WTC11 (cell line): ENCODE measurements around the gene UNC79. TPM values are rescaled to one million over a fixed set of nuclear protein-coding genes. Genes with fewer than 3 reads are reported as not detected.
A peak's percentile ranks its signal among the peaks of the same experiment; 100 is the strongest.

Experiments used
- ATAC-seq: fragments of 200-7000 bp; cut with Tn5 transposase; 2 replicates; pipeline ENCODE4 v1.10.0; 2021; ENCODE audit warnings: mild to moderate bottlenecking, moderate library complexity
- CTCF ChIA-PET: fragments of 300-600 bp; sonication (Branson Sonifier 250); formaldehyde crosslinking; loops from one replicate; lab custom pipeline; 2021; ENCODE audit warnings: antibody characterized with exemption; lab: Charles Lee
- POLR2A ChIA-PET: fragments of 350-600 bp; sonication (Branson Sonifier 250); formaldehyde crosslinking; loops from one replicate; lab custom pipeline; 2021; ENCODE audit warnings: antibody characterized with exemption; lab: Charles Lee
- DNase-seq: peaks from one replicate; pipeline ENCODE4 v3.0.0; 2021; ENCODE audit warnings: low spot score
- H3K27ac Mint-ChIP-seq: 2 replicates; pipeline ENCODE4 v1.8.0; 2021; ENCODE audit warnings: mixed read lengths
- H3K27me3 Mint-ChIP-seq: 2 replicates; pipeline ENCODE4 v1.8.0; 2021; ENCODE audit warnings: low read depth, mild to moderate bottlenecking, moderate library complexity, mixed read lengths
- H3K36me3 Mint-ChIP-seq: 2 replicates; pipeline ENCODE4 v1.8.0; 2021; ENCODE audit warnings: mixed read lengths
- H3K4me1 Mint-ChIP-seq: 2 replicates; pipeline ENCODE4 v1.8.0; 2022; ENCODE audit warnings: mixed read lengths
- H3K4me3 Mint-ChIP-seq: 2 replicates; pipeline ENCODE4 v1.8.0; 2021; ENCODE audit warnings: mild to moderate bottlenecking, moderate library complexity, mixed read lengths
- H3K9me3 Mint-ChIP-seq: 2 replicates; pipeline ENCODE4 v1.8.0; 2021; ENCODE audit warnings: mixed read lengths
- FOXK1 ChIP-seq: sonication (generic); formaldehyde crosslinking; IDR thresholded peaks from 2 replicates; pipeline ENCODE4 v1.8.0; 2022; ENCODE audit warnings: mild to moderate bottlenecking, moderate library complexity, missing genetic modification reagents
- GRHL2 ChIP-seq: fragments of 250-450 bp; sonication (Bioruptor Pico); IDR thresholded peaks from 2 replicates; pipeline ENCODE4 v1.8.0; 2022; ENCODE audit warnings: mild to moderate bottlenecking, moderate library complexity; ENCODE audit not compliant: insufficient replicate concordance, severe bottlenecking
- PRDM15 ChIP-seq: sonication (generic); formaldehyde crosslinking; IDR thresholded peaks from 2 replicates; pipeline ENCODE4 v1.8.0; 2022; ENCODE audit warnings: missing genetic modification reagents
- STAT6 ChIP-seq: sonication (generic); formaldehyde crosslinking; conservative IDR thresholded peaks from 2 replicates; pipeline ENCODE4 v1.8.1; 2023; ENCODE audit warnings: mild to moderate bottlenecking, low read depth, missing genetic modification reagents, moderate library complexity
- ZNF396 ChIP-seq: fragments of 250-450 bp; sonication (Bioruptor Pico); IDR thresholded peaks from 2 replicates; pipeline ENCODE4 v1.8.0; 2021; ENCODE audit warnings: mild to moderate bottlenecking, moderate library complexity, borderline replicate concordance
- total RNA-seq: library from RNA; stranded (reverse); gene quantifications from 3 replicates; pipeline ENCODE4 v1.2.3, GENCODE V29; 2021
- TF ChIP-seq, protein P1 (sequence below): sonication (generic); formaldehyde crosslinking; IDR thresholded peaks from 2 replicates; pipeline ENCODE4 v1.8.1; 2023; ENCODE audit warnings: mild to moderate bottlenecking, moderate library complexity, missing genetic modification reagents
- TF ChIP-seq, protein P2 (sequence below): fragments of 250-450 bp; sonication (Bioruptor Pico); conservative IDR thresholded peaks from 2 replicates; pipeline ENCODE4 v1.9.0; 2021; ENCODE audit warnings: mild to moderate bottlenecking
- TF ChIP-seq, protein P3 (sequence below): sonication (generic); formaldehyde crosslinking; IDR thresholded peaks from 2 replicates; pipeline ENCODE4 v1.8.0; 2022; ENCODE audit warnings: mild to moderate bottlenecking, missing genetic modification reagents
- TF ChIP-seq, protein P4 (sequence below): sonication (generic); formaldehyde crosslinking; IDR thresholded peaks from 2 replicates; pipeline ENCODE4 v1.8.1; 2023; ENCODE audit warnings: mild to moderate bottlenecking, missing genetic modification reagents
- TF ChIP-seq, protein P5 (sequence below): sonication (generic); formaldehyde crosslinking; IDR thresholded peaks from 2 replicates; pipeline ENCODE4 v1.8.0; 2022; ENCODE audit warnings: mild to moderate bottlenecking, missing genetic modification reagents
- TF ChIP-seq, protein P6 (sequence below): sonication (generic); formaldehyde crosslinking; IDR thresholded peaks from 2 replicates; pipeline ENCODE4 v1.8.1; 2022; ENCODE audit warnings: low read depth, mild to moderate bottlenecking, moderate library complexity, missing genetic modification reagents, borderline replicate concordance

The UNC79 gene
- total RNA-seq, 1 experiment from 2014 or later, result 2.1 TPM

GRCh38 chr14:93748208-93749075 lies 317.7 kb downstream of the UNC79 start:
- H3K9me3 Mint-ChIP-seq, result peaks cover 5% of the 10 kb centered on the region
- CTCF ChIA-PET, result no interaction called here
- POLR2A ChIA-PET, result no interaction called here
- no peaks in the 10 kb centered on the region; the same call in 1 of the 2 replicates for H3K36me3 Mint-ChIP-seq
- peak overlapping the region; percentile 35 for H3K27ac Mint-ChIP-seq
- no peaks in the 10 kb centered on the region for H3K27me3 Mint-ChIP-seq
- H3K4me1 Mint-ChIP-seq, result peaks cover 25% of the 10 kb centered on the region
- H3K4me3 Mint-ChIP-seq, result no peak overlapping the region
- no peak for ATAC-seq
- TF ChIP-seq, protein P1, sequence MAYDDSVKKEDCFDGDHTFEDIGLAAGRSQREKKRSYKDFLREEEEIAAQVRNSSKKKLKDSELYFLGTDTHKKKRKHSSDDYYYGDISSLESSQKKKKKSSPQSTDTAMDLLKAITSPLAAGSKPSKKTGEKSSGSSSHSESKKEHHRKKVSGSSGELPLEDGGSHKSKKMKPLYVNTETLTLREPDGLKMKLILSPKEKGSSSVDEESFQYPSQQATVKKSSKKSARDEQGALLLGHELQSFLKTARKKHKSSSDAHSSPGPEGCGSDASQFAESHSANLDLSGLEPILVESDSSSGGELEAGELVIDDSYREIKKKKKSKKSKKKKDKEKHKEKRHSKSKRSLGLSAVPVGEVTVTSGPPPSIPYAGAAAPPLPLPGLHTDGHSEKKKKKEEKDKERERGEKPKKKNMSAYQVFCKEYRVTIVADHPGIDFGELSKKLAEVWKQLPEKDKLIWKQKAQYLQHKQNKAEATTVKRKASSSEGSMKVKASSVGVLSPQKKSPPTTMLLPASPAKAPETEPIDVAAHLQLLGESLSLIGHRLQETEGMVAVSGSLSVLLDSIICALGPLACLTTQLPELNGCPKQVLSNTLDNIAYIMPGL (CRISPR knock-in tag), result no peak
- TF ChIP-seq PRDM15 (CRISPR knock-in tag) (no peak), ZNF396 (no peak), STAT6 (CRISPR knock-in tag) (no peak)
- TF ChIP-seq, protein P2, sequence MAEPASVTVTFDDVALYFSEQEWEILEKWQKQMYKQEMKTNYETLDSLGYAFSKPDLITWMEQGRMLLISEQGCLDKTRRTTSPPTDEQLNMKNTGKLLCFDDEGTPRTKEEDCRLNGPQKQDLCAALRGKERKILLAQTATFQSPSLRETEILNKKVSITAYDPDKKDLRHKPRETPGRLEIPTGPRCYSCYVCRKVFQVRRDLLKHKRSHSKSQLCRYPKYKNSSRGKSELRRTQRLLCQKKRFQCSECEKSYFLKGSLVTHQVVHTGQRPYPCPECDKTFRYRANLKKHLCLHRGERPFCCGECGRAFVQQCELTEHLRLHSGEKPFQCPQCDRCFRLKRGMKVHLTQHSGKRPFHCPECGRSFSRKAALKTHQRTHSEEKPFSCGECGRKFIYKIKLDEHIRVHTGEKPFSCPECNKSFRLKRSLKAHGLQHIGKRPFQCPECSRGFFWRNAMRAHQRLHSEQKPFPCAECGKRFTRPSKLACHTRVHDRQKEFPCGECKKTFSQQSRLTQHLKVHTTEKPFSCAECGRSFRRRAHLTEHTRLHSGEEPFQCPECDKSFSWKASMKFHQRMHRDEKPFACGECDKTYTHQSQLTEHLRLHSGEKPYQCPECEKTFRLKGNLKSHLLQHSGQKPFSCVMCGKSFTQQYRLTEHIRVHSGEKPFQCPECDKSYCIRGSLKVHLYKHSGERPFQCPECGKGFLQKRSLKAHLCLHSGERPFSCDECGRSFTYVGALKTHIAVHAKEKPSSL, result no peak
- no peak for DNase-seq

DNA sequence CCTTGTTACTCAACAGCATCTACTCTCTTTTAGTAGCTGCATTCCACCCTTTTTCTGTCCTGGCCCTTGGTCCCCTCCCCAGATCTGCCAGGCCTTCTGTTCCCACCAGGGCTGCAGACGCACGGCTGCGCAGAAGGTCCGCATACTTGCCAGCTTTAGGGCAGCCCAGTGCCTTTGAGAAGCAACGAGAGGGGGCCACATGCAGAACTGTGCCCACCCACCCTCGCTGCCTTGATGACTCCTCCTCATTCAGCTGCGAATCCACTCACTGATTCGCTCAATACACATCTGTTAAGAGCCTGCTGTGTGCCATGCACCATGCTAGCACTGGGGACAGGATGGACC lies 318.3 kb downstream of the UNC79 start:
- ATAC-seq, result no peak
- no peaks in the 10 kb centered on the region; the same call in 1 of the 2 replicates for H3K36me3 Mint-ChIP-seq
- H3K9me3 Mint-ChIP-seq, result peaks cover 5% of the 10 kb centered on the region
- H3K4me1 Mint-ChIP-seq, result peaks cover 25% of the 10 kb centered on the region
- CTCF ChIA-PET, result no interaction called here
- POLR2A ChIA-PET, result no interaction called here
- H3K4me3 Mint-ChIP-seq, result no peak overlapping the region
- H3K27ac Mint-ChIP-seq, result peak overlapping the region; percentile 47
- no peaks in the 10 kb centered on the region for H3K27me3 Mint-ChIP-seq
- DNase-seq, result no peak
- TF ChIP-seq FOXK1 (no peak), GRHL2 (no peak)
- TF ChIP-seq, protein P3, sequence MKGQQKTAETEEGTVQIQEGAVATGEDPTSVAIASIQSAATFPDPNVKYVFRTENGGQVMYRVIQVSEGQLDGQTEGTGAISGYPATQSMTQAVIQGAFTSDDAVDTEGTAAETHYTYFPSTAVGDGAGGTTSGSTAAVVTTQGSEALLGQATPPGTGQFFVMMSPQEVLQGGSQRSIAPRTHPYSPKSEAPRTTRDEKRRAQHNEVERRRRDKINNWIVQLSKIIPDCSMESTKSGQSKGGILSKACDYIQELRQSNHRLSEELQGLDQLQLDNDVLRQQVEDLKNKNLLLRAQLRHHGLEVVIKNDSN (CRISPR knock-in tag), result no peak
- TF ChIP-seq, protein P4, sequence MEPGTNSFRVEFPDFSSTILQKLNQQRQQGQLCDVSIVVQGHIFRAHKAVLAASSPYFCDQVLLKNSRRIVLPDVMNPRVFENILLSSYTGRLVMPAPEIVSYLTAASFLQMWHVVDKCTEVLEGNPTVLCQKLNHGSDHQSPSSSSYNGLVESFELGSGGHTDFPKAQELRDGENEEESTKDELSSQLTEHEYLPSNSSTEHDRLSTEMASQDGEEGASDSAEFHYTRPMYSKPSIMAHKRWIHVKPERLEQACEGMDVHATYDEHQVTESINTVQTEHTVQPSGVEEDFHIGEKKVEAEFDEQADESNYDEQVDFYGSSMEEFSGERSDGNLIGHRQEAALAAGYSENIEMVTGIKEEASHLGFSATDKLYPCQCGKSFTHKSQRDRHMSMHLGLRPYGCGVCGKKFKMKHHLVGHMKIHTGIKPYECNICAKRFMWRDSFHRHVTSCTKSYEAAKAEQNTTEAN (CRISPR knock-in tag), result no peak
- TF ChIP-seq, protein P5, sequence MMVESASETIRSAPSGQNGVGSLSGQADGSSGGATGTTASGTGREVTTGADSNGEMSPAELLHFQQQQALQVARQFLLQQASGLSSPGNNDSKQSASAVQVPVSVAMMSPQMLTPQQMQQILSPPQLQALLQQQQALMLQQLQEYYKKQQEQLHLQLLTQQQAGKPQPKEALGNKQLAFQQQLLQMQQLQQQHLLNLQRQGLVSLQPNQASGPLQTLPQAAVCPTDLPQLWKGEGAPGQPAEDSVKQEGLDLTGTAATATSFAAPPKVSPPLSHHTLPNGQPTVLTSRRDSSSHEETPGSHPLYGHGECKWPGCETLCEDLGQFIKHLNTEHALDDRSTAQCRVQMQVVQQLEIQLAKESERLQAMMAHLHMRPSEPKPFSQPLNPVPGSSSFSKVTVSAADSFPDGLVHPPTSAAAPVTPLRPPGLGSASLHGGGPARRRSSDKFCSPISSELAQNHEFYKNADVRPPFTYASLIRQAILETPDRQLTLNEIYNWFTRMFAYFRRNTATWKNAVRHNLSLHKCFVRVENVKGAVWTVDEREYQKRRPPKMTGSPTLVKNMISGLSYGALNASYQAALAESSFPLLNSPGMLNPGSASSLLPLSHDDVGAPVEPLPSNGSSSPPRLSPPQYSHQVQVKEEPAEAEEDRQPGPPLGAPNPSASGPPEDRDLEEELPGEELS (CRISPR knock-in tag), result no peak
- TF ChIP-seq, protein P6, sequence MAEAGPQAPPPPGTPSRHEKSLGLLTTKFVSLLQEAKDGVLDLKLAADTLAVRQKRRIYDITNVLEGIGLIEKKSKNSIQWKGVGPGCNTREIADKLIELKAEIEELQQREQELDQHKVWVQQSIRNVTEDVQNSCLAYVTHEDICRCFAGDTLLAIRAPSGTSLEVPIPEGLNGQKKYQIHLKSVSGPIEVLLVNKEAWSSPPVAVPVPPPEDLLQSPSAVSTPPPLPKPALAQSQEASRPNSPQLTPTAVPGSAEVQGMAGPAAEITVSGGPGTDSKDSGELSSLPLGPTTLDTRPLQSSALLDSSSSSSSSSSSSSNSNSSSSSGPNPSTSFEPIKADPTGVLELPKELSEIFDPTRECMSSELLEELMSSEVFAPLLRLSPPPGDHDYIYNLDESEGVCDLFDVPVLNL (CRISPR knock-in tag), result no peak
